ENCODE results near the gene TSPO2.

DNA sequence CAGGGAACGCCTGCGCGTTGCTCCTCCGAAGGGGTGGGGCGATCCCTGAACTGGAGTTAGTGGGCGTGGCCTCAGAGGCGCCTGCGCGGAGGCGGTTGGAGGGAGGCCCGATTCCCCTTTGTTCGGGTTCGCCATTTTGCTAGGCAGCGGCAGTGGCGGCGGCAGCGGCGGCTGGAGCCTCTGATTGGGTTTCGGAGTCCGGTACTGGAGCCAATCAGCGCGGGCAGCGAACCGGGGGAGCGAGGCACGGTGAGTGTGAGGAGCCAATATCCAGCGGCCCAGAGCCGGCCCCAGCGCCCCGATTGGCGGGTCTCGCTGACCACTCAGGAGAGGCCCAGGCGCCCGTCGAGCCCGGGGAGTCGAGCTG lies 30.6 kb downstream of the TSPO2 start, which contains the start of gene NFYA:
- TF ChIP-seq, protein P1, sequence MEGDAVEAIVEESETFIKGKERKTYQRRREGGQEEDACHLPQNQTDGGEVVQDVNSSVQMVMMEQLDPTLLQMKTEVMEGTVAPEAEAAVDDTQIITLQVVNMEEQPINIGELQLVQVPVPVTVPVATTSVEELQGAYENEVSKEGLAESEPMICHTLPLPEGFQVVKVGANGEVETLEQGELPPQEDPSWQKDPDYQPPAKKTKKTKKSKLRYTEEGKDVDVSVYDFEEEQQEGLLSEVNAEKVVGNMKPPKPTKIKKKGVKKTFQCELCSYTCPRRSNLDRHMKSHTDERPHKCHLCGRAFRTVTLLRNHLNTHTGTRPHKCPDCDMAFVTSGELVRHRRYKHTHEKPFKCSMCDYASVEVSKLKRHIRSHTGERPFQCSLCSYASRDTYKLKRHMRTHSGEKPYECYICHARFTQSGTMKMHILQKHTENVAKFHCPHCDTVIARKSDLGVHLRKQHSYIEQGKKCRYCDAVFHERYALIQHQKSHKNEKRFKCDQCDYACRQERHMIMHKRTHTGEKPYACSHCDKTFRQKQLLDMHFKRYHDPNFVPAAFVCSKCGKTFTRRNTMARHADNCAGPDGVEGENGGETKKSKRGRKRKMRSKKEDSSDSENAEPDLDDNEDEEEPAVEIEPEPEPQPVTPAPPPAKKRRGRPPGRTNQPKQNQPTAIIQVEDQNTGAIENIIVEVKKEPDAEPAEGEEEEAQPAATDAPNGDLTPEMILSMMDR (conservative IDR thresholded peaks at IDR 0.05; ENCODE audit: low read depth, low read length): no peak
- no peak for TF ChIP-seq EZH2 (IDR thresholded peaks at IDR 0.05; ENCODE audit: low read length, unreplicated experiment)

Measured in PC-3 (cell line).